ENCODE results near the gene ISCU.

The ISCU gene

DNA sequence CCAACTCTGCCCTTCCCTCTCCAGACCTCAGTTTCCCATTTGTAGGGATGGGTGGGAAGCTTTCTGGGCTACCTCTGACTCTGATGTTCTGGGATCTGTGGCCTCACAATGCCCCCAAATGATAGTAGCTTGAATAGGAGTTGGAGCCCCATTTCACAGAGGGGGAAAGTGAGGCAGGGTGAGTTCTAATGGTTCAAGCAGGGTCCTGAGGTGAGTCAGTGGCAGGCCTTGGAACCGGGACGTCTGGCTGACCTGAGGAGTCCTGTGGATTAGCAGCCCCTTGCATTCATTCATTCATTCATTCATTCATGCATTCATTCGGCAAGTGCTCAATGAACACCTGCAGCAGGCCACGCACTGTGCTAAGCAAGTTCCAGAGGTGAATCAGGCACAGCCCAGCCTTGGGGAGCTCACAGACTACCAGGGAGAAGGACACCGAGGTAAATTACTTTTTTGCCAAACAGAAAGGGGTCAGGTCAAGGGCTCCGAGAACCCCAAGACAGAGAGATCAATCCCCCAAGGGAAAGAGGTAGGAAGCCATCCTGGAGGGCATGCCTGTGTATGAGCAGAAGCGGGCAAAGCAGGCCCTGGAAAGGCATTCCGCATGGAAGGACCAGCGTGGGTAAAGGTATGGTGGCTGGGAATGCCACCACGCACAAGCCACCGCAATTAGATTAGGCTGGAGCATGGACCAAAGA, 36.3 kb downstream of the ISCU start:
- H3K27me3 ChIP-seq = no peaks in the 10 kb centered on the region
- H3K4me3 ChIP-seq = no peak overlapping the region
- H3K4me1 ChIP-seq = peaks cover 15 to 40% (median 28%) of the 10 kb centered on the region in 10 experiments
- no peak overlapping the region; a peak in 2 of 22 replicates for H3K27ac ChIP-seq
- peak overlapping the region in 10 of 11 experiments; percentile 3 to 75 (median 42); a peak in 10 of 22 replicates for H3K4me2 ChIP-seq
- no peaks in the 10 kb centered on the region for H3K36me3 ChIP-seq
- TF ChIP-seq Cebpa-rat (IDR thresholded peaks at IDR 0.05) = no peak
- no peaks in the 10 kb centered on the region for H3K9me3 ChIP-seq (replicated peaks in 1 of 11)
- 0 out of 22 replicates have a peak overlapping the region, but pooled peaks of 1 of the 11 experiments have one; percentile 11 for H3K9ac ChIP-seq
- H4K20me1 ChIP-seq = no peaks in the 10 kb centered on the region

DNA sequence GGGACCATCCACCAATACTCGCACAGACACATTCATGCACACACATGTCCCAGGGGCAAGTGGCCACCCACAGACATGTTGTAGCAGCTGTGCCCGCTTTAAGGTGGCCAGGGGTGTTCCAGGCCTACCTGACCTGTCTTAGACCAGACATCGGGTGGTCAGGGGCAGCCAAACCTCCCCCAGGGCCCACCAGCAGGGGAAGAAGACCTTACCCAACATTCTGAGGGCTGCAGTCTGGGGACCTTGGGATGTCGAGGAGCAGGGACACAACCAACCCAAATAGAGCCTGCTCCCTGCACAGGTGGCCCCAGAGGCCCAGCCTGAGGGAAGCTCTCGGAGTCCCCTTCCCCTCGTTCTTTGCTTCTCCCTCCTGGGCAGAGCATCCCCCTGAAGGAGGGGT, 37.1 kb downstream of the ISCU start:
- Histone ChIP-seq H3K9me3 (replicated peaks in 1 of 11) (no peaks in the 10 kb centered on the region), H3K9ac (no peak overlapping the region), H3K4me1 (peaks cover 15 to 46% (median 29%) of the 10 kb centered on the region in 10 experiments), H3K27ac (no peak overlapping the region), H3K36me3 (no peaks in the 10 kb centered on the region), H3K4me3 (no peak overlapping the region), H3K27me3 (no peaks in the 10 kb centered on the region), H3K4me2 (no peak overlapping the region), H4K20me1 (no peaks in the 10 kb centered on the region)
- no peak for TF ChIP-seq Cebpa-rat (IDR thresholded peaks at IDR 0.05)

DNA sequence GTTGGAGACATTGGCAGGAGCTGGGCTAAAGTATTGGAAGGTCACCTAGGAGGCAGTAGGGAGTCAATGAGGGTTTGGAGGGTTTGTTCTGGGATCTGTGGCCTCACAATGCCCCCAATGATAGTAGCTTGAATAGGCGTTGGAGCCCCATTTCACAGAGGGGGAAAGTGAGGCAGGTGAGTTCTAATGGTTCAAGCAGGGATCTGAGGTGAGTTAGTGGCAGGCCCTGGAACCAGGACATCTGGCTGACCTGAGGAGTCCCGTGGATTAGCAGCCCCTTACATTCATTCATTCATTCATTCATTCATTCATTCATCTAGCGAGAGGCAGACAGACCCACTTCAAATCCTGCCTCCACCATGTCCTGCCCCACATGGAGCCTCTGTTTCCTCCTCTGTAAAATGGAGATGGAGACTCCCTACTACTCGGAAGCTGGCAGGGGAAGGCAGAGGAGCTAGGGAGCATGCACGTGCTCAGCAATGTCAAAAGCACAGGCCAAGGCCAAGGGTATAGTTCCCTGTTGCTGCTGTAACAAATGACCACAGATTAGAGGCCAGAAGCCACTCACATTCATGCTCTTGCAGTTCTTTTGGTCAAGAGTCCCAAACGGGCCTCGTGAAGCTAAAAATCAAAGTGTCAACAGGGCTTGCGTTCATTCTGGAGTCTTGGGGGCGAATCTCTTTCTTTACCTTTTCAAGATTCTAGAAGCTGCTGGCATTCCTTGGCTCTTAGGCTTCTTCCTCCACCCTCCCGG, 37.7 kb downstream of the ISCU start:
- no peak overlapping the region for H3K9ac ChIP-seq
- H3K4me1 ChIP-seq = peaks cover 15 to 50% (median 29%) of the 10 kb centered on the region in 10 experiments
- H3K9me3 ChIP-seq (replicated peaks in 1 of 11) = no peaks in the 10 kb centered on the region
- H3K4me2 ChIP-seq = no peak overlapping the region
- no peaks in the 10 kb centered on the region for H3K36me3 ChIP-seq
- no peak overlapping the region for H3K27ac ChIP-seq
- no peaks in the 10 kb centered on the region for H3K27me3 ChIP-seq
- H4K20me1 ChIP-seq = no peaks in the 10 kb centered on the region
- no peak for TF ChIP-seq Cebpa-rat (IDR thresholded peaks at IDR 0.05)
- H3K4me3 ChIP-seq = no peak overlapping the region

DNA sequence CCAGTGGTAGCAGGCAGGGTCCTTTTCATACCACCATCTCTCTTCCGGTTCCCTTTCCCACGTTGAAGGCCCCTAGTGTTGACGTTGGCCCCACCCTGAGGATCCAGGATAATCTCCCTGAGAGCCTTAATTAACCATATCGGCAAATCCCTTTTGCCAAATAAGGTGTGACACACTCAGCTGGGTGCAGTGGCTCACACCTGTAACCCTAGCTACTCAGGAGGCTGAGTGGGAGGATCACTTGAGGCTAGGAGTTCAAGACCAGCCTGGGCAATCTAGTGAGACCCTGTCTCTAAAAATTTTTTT, 38.3 kb downstream of the ISCU start:
- Histone ChIP-seq H4K20me1 (no peaks in the 10 kb centered on the region), H3K36me3 (no peaks in the 10 kb centered on the region), H3K4me1 (peaks cover 19 to 50% (median 29%) of the 10 kb centered on the region in 10 experiments), H3K27me3 (no peaks in the 10 kb centered on the region), H3K9ac (no peak overlapping the region), H3K9me3 (replicated peaks in 1 of 11) (no peaks in the 10 kb centered on the region), H3K4me2 (no peak overlapping the region), H3K4me3 (no peak overlapping the region), H3K27ac (no peak overlapping the region)
- TF ChIP-seq Cebpa-rat (IDR thresholded peaks at IDR 0.05) = no peak

DNA sequence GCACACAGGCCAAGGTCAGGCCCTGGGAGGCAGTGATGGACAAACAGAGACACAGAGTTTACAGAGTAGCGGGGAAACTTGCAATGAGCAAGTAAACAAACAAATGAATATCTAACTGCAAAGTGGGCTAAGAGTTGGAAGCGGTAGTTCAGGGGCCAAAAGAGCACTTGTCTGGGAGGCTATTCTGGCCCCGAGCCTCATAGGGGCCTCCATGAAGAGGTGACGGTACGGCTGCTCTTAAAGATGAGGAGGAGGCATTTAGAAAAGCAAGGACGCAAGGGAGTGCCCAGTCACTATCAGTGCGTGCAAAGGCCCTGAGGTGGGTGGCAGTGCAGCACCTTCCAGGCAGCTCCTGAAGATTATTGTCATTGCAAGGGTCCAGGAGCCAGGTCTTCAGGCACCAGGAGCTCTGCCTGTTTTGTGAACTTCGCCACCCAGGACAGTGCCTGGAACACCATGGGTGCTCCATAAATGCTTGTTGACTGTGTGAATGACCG, 39.9 kb downstream of the ISCU start:
- H4K20me1 ChIP-seq = no peaks in the 10 kb centered on the region
- no peaks in the 10 kb centered on the region for H3K36me3 ChIP-seq
- TF ChIP-seq Cebpa-rat (IDR thresholded peaks at IDR 0.05) = no peak

DNA sequence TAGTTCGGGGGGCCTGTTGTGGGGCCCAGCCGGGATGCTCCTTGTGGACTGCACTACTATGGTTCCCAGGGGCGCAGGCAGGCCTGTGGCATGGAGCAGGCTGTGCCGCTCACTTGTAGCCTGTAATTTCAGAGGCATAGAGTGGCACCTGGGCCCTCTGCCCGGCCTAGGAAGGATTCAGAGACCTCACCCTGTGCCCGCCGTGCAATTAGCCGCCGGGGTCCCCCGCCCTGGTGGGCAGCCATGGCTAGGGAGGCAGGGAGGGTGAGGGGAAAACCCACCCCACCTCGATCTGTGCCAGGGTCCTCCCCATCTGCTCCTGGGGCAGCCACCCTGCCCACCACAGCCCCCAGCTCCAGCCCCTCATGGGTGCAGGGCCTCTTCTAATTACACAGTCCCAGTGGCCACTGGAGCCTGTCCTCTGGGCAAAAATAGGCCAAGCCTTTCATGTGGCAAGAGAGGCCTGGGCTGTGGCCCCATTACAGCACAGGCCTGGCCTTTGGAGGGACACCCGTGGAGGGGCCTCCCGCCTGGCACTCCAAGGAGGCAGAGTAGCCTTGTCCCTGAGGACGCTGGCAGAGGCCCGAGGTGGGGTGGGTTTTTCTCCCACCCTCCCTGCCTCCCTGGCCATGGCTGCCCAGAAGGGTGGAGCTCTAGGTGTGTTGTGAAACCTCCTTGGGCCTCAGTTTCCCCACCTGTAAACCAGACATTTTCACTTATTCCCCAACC, 40.7 kb downstream of the ISCU start:
- TF ChIP-seq Cebpa-rat (IDR thresholded peaks at IDR 0.05) = no peak
- H3K9ac ChIP-seq = no peak overlapping the region
- H3K4me2 ChIP-seq = 0 out of 22 replicates have a peak overlapping the region, but pooled peaks of 1 of the 11 experiments have one; percentile 5
- no peaks in the 10 kb centered on the region for H3K9me3 ChIP-seq (replicated peaks in 1 of 11)
- H3K27ac ChIP-seq = no peak overlapping the region
- H3K4me1 ChIP-seq = peaks cover 9 to 54% (median 32%) of the 10 kb centered on the region in 10 experiments
- no peaks in the 10 kb centered on the region for H3K36me3 ChIP-seq
- H3K27me3 ChIP-seq = peaks cover 0 to 3% (median 0%) of the 10 kb centered on the region in 11 experiments; a peak in 1 of 22 replicates
- no peak overlapping the region for H3K4me3 ChIP-seq
- H4K20me1 ChIP-seq = no peaks in the 10 kb centered on the region

More for the DNA sequence above, 39.9 kb downstream of the ISCU start:
- Histone ChIP-seq H3K27ac (no peak overlapping the region), H3K4me3 (no peak overlapping the region), H3K9ac (no peak overlapping the region), H3K9me3 (replicated peaks in 1 of 11) (no peaks in the 10 kb centered on the region), H3K27me3 (no peaks in the 10 kb centered on the region), H3K4me1 (peaks cover 15 to 52% (median 31%) of the 10 kb centered on the region in 10 experiments), H3K4me2 (peak overlapping the region in 3 of 11 experiments; percentile 31 to 46 (median 46); a peak in 4 of 22 replicates)

DNA sequence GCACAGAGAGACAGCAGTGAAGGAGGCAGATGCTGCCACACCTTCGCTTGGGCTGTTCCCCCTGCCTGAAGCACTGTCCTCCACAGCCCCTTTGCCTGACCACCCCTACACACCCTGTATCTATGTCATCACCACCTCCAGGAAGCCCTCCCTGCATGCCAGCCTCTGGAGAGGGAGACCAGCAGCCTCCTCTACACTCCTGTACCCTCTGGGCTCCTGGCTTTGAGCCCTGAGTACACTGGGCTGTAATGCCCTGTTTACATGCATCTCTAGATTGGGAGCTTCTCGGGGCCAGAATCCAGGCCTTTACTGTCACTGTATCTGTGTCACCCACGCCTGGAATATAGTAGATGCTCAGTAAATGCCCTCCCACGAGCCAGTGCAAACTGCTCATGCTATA, 41.3 kb downstream of the ISCU start:
- Histone ChIP-seq H3K36me3 (no peaks in the 10 kb centered on the region), H3K4me1 (peaks cover 9 to 56% (median 35%) of the 10 kb centered on the region in 10 experiments), H4K20me1 (no peaks in the 10 kb centered on the region), H3K4me3 (no peak overlapping the region), H3K27ac (no peak overlapping the region), H3K27me3 (peaks cover 0 to 9% (median 0%) of the 10 kb centered on the region in 11 experiments; a peak in 3 of 22 replicates), H3K4me2 (0 out of 22 replicates have a peak overlapping the region, but pooled peaks of 1 of the 11 experiments have one; percentile 5), H3K9ac (no peak overlapping the region), H3K9me3 (replicated peaks in 1 of 11) (no peaks in the 10 kb centered on the region)
- TF ChIP-seq Cebpa-rat (IDR thresholded peaks at IDR 0.05) = no peak

DNA sequence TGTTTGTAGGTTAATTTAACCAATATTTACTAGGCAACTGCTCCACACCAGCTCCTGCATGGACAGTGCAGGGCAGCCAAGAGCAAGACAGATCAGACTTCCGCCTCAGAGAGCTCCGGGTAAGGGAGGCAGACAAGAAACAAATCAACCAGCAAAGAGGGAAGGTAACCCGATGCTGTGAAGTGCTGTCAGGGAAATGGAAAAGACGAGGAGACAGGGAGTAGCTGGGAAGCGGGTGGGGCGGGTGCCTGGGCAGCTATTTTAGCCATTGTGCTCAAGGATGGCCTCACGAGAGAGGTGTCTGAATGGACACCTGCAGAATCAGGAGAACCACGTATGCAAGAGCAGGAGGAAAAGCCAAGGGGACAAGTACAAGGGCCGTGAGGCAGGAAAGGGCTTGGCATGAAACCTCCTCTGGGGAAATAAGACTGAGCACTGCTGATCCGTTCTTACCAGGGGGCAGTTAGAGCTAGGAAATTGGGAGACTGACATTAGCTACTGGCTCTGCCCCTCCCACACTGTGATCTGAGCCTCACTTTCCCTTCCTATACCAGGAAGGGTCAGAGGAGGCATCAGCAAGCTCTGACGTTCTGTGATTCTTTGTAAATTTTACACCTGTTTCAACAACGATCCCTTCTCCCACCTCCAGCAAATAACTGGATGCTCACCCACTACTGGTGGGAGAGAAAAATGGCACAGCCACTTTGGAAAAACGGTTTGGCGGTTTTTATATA, 42.0 kb downstream of the ISCU start:
- Histone ChIP-seq H4K20me1 (no peaks in the 10 kb centered on the region), H3K27ac (no peak overlapping the region), H3K27me3 (peaks cover 0 to 13% (median 0%) of the 10 kb centered on the region in 11 experiments; a peak in 4 of 22 replicates), H3K9me3 (replicated peaks in 1 of 11) (no peaks in the 10 kb centered on the region), H3K4me1 (peaks cover 11 to 63% (median 42%) of the 10 kb centered on the region in 10 experiments), H3K4me3 (no peak overlapping the region), H3K36me3 (no peaks in the 10 kb centered on the region), H3K4me2 (peak overlapping the region in 3 of 11 experiments; percentile 9 to 17 (median 15); a peak in 3 of 22 replicates), H3K9ac (no peak overlapping the region)
- no peak for TF ChIP-seq Cebpa-rat (IDR thresholded peaks at IDR 0.05)
